HepG2 (cell line): ENCODE data around the gene PAQR7. TPM values are rescaled to one million over a fixed set of nuclear protein-coding genes. Genes with fewer than 3 reads are reported as not detected.
A peak's percentile ranks its signal among the peaks of the same experiment; 100 is the strongest.

Source experiments
- ATAD3A ChIP-seq: sonication (generic); formaldehyde crosslinking; IDR thresholded peaks from 2 replicates; pipeline ENCODE4 v1.4.0; 2020; ENCODE audit warnings: missing genetic modification reagents
- BCL6 ChIP-seq: IDR thresholded peaks from 2 replicates; pipeline ENCODE4 v1.6.1; 2016; ENCODE audit warnings: missing genetic modification reagents, missing compliant biosample characterization
- CENPT ChIP-seq: sonication (generic); formaldehyde crosslinking; IDR thresholded peaks from 2 replicates; pipeline ENCODE4 v1.8.0; 2022; ENCODE audit warnings: low read depth, mild to moderate bottlenecking, moderate library complexity, missing genetic modification reagents
- ELF4 ChIP-seq: sonication (generic); formaldehyde crosslinking; IDR thresholded peaks from 2 replicates; pipeline ENCODE4 v1.5.0; 2020; ENCODE audit warnings: missing genetic modification reagents, mild to moderate bottlenecking, moderate library complexity, borderline replicate concordance
- HDAC1 ChIP-seq: sonication (generic); formaldehyde crosslinking; IDR thresholded peaks from 2 replicates; pipeline ENCODE4 v1.5.1; 2020; ENCODE audit warnings: mild to moderate bottlenecking, missing genetic modification reagents
- HNF4A ChIP-seq: sonication (generic); formaldehyde crosslinking; IDR thresholded peaks from 2 replicates; pipeline ENCODE4 v1.4.0; 2020; ENCODE audit warnings: missing genetic modification reagents
- HNF4G ChIP-seq, 2 experiments: sonication (generic) in 1 of 2; formaldehyde crosslinking in 1 of 2; IDR thresholded peaks; 2 replicates each; pipeline versions ENCODE4 v1.4.0 to v1.6.1; 2011 to 2020; ENCODE audit warnings: borderline replicate concordance in 2 of 2, low read depth in 2 of 2, mild to moderate bottlenecking in 2 of 2, low read length in 1 of 2, missing genetic modification reagents in 1 of 2, moderate library complexity in 1 of 2
- MXD1 ChIP-seq: sonication (generic); formaldehyde crosslinking; IDR thresholded peaks from 2 replicates; pipeline ENCODE4 v1.4.0; 2020; ENCODE audit warnings: mild to moderate bottlenecking, missing genetic modification reagents
- PHF21A ChIP-seq: sonication (generic); formaldehyde crosslinking; IDR thresholded peaks from 2 replicates; pipeline ENCODE4 v1.5.0; 2020; ENCODE audit warnings: mild to moderate bottlenecking, missing genetic modification reagents
- REXO4 ChIP-seq: sonication (generic); formaldehyde crosslinking; IDR thresholded peaks from 2 replicates; pipeline ENCODE4 v1.8.0; 2022; ENCODE audit warnings: missing genetic modification reagents, mild to moderate bottlenecking, borderline replicate concordance
- SMAD3 ChIP-seq: sonication (generic); formaldehyde crosslinking; IDR thresholded peaks from 2 replicates; pipeline ENCODE4 v1.4.0; 2020; ENCODE audit warnings: missing genetic modification reagents
- TFAP4 ChIP-seq: sonication (generic); IDR thresholded peaks from 2 replicates; pipeline ENCODE4 v1.6.1; 2016; ENCODE audit warnings: low read depth, borderline replicate concordance
- ZBTB14 ChIP-seq: sonication (generic); formaldehyde crosslinking; IDR thresholded peaks from 2 replicates; pipeline ENCODE4 v1.4.0; 2020; ENCODE audit warnings: missing genetic modification reagents
- ZFP36 ChIP-seq: fragments of 150-350 bp; IDR thresholded peaks from 2 replicates; pipeline ENCODE4 v1.6.1; 2018; ENCODE audit warnings: borderline replicate concordance, low read length, low read depth; ENCODE audit not compliant: partially characterized antibody
- ZNF138 ChIP-seq: sonication (generic); formaldehyde crosslinking; IDR thresholded peaks from 2 replicates; pipeline ENCODE4 v1.5.0; 2020; ENCODE audit warnings: mild to moderate bottlenecking, low read depth, missing genetic modification reagents
- ZNF207 ChIP-seq: fragments of 450-650 bp; IDR thresholded peaks from 2 replicates; pipeline ENCODE4 v1.6.1; 2016; ENCODE audit warnings: antibody characterized with exemption, borderline replicate concordance
- ZNF263 ChIP-seq: sonication (generic); formaldehyde crosslinking; IDR thresholded peaks from 2 replicates; pipeline ENCODE4 v1.4.0; 2020; ENCODE audit warnings: missing genetic modification reagents
- ZNF335 ChIP-seq: sonication (generic); formaldehyde crosslinking; IDR thresholded peaks from 2 replicates; pipeline ENCODE4 v1.4.0; 2020; ENCODE audit warnings: missing genetic modification reagents
- ZNF414 ChIP-seq: sonication (generic); formaldehyde crosslinking; IDR thresholded peaks from 2 replicates; pipeline ENCODE4 v1.5.0; 2020; ENCODE audit warnings: missing genetic modification reagents
- ZNF446 ChIP-seq: sonication (generic); formaldehyde crosslinking; IDR thresholded peaks from 2 replicates; pipeline ENCODE4 v1.5.0; 2020; ENCODE audit warnings: mild to moderate bottlenecking, missing genetic modification reagents
- ZNF563 ChIP-seq: sonication (generic); formaldehyde crosslinking; IDR thresholded peaks from 2 replicates; pipeline ENCODE4 v1.8.0; 2022; ENCODE audit warnings: mild to moderate bottlenecking, moderate library complexity, missing genetic modification reagents
- ZNF569 ChIP-seq: sonication (generic); formaldehyde crosslinking; IDR thresholded peaks from 2 replicates; pipeline ENCODE4 v1.5.0; 2020; ENCODE audit warnings: mild to moderate bottlenecking, missing genetic modification reagents, moderate library complexity, borderline replicate concordance
- ZNF597 ChIP-seq: sonication (generic); formaldehyde crosslinking; IDR thresholded peaks from 2 replicates; pipeline ENCODE4 v1.5.0; 2020; ENCODE audit warnings: missing genetic modification reagents
- ZNF670 ChIP-seq: sonication (generic); formaldehyde crosslinking; IDR thresholded peaks from 2 replicates; pipeline ENCODE4 v1.8.0; 2022; ENCODE audit warnings: mild to moderate bottlenecking, missing genetic modification reagents, borderline replicate concordance
- ZNF772 ChIP-seq: sonication (generic); formaldehyde crosslinking; IDR thresholded peaks from 2 replicates; pipeline ENCODE4 v1.5.0; 2020; ENCODE audit warnings: mild to moderate bottlenecking, missing genetic modification reagents
- ZNF850 ChIP-seq: sonication (generic); formaldehyde crosslinking; conservative IDR thresholded peaks from 2 replicates; pipeline ENCODE4 v1.9.0; 2021; ENCODE audit warnings: mild to moderate bottlenecking, missing genetic modification reagents
- polyA plus RNA-seq, 8 experiments: library from polyadenylated mRNA; depleted of rRNA in 3 of 8; stranded (reverse) in 7 of 8; unstranded in 1 of 8; fragments of >200 nt; fragmentation: Illumina TruSeq in 4 of 8; extraction: Trizol in 4 of 8; gene quantifications; 2 replicates each; pipeline versions ENCODE4 v1.2.1 to v1.2.3, GENCODE V29; 2011 to 2016; ENCODE audit warnings: low read depth in 4 of 8, missing spikeins in 1 of 8, mixed read lengths in 1 of 8; ENCODE audit not compliant: insufficient read depth in 1 of 8
- total RNA-seq, 5 experiments: library from RNA; depleted of rRNA; stranded (reverse); fragments of >200 nt; fragmentation: Illumina TruSeq; extraction: Trizol; gene quantifications; 2 replicates each; pipeline ENCODE4 v1.2.3, GENCODE V29; 2016; ENCODE audit warnings: low read depth in 1 of 5

The PAQR7 gene
- total and polyA plus RNA-seq, 2 of the 13 experiments (the other 11 are each of a cell fraction or from before 2014, with no cell fraction given): 13.2 to 16.6 TPM

- TF ChIP-seq TFAP4: no peak
- no peak for TF ChIP-seq HNF4G (IDR thresholded peaks at IDR 0.05; ENCODE audit: borderline replicate concordance, low read depth, low read length)
- TF ChIP-seq HNF4G (CRISPR knock-in tag; IDR thresholded peaks at IDR 0.05; ENCODE audit: borderline replicate concordance, low read depth): no peak
- TF ChIP-seq ZNF569 (CRISPR knock-in tag): no peak
- TF ChIP-seq ZNF850: no peak
- TF ChIP-seq ZNF670 (CRISPR knock-in tag): 0 out of 2 replicates have a peak, but pooled peaks have one; percentile 67
- TF ChIP-seq PHF21A (CRISPR knock-in tag): no peak
- no peak for TF ChIP-seq ZNF446 (CRISPR knock-in tag)
- no peak for TF ChIP-seq ZNF772
- no peak for TF ChIP-seq ZNF335
- TF ChIP-seq MXD1 (CRISPR knock-in tag): no peak
- TF ChIP-seq HDAC1 (CRISPR knock-in tag): peak; percentile 37; the same call in 1 of the 2 replicates
- TF ChIP-seq CENPT: no peak
- TF ChIP-seq ZNF263: 0 out of 2 replicates have a peak, but pooled peaks have one; percentile 3
- no peak for TF ChIP-seq ZNF563
- TF ChIP-seq BCL6 (CRISPR knock-in tag): no peak
- no peak for TF ChIP-seq ZNF207
- no peak for TF ChIP-seq ZNF597 (CRISPR knock-in tag)
- TF ChIP-seq REXO4 (CRISPR knock-in tag): no peak
- TF ChIP-seq ZNF138 (CRISPR knock-in tag): no peak
- no peak for TF ChIP-seq ELF4 (CRISPR knock-in tag)
- no peak for TF ChIP-seq ZFP36
- TF ChIP-seq SMAD3: no peak
- peak; percentile 70 for TF ChIP-seq HNF4A (CRISPR knock-in tag)
- no peak for TF ChIP-seq ATAD3A
- TF ChIP-seq ZNF414: no peak
- TF ChIP-seq ZBTB14 (CRISPR knock-in tag): no peak
These were observed 56.9 kb downstream of the PAQR7 start (continued) for GRCh38 chr1:25818569-25818968.
